ENCODE measurements around the gene TRPV5.

Gene TRPV5

GRCh38 chr7:142870566-142871259, 62.8 kb downstream of the TRPV5 start:
- no peak for DNase-seq (ENCODE audit: low read depth in 2 of 2)

- no peak for DNase-seq (ENCODE audit: low read depth in 2 of 2)
Measured at GRCh38 chr7:142870147-142870559, 63.4 kb downstream of the TRPV5 start.

GRCh38 chr7:142869434-142869833, 64.1 kb downstream of the TRPV5 start:
- DNase-seq (ENCODE audit: low read depth in 2 of 2) = no peak

- no peak for DNase-seq (ENCODE audit: low read depth in 2 of 2)
Measured at GRCh38 chr7:142868986-142869415, 64.5 kb downstream of the TRPV5 start.

- DNase-seq (ENCODE audit: low read depth in 2 of 2) = no peak
Measured at GRCh38 chr7:142868188-142868985, 65.2 kb downstream of the TRPV5 start.

- DNase-seq (ENCODE audit: low read depth in 2 of 2) = no peak
Measured at GRCh38 chr7:142867398-142868187, 66.0 kb downstream of the TRPV5 start.

- no peak for DNase-seq (ENCODE audit: low read depth in 2 of 2)
Measured at GRCh38 chr7:142867097-142867378, 66.5 kb downstream of the TRPV5 start.

- no peak for DNase-seq (ENCODE audit: low read depth in 2 of 2)
Measured at GRCh38 chr7:142866361-142867096, 67.0 kb downstream of the TRPV5 start.

GRCh38 chr7:142865766-142866165, 67.8 kb downstream of the TRPV5 start:
- no peak for DNase-seq (ENCODE audit: low read depth in 2 of 2)

GRCh38 chr7:142864980-142865747, 68.4 kb downstream of the TRPV5 start:
- DNase-seq (ENCODE audit: low read depth in 2 of 2) = no peak

GRCh38 chr7:142863891-142864685, 69.5 kb downstream of the TRPV5 start:
- no peak for DNase-seq (ENCODE audit: low read depth in 2 of 2)

GRCh38 chr7:142862786-142863400, 70.7 kb downstream of the TRPV5 start:
- no peak for DNase-seq (ENCODE audit: low read depth in 2 of 2)

- DNase-seq (ENCODE audit: low read depth in 2 of 2) = no peak
Measured at GRCh38 chr7:142862351-142862750, 71.2 kb downstream of the TRPV5 start.

GRCh38 chr7:142860968-142861367, 72.6 kb downstream of the TRPV5 start:
- DNase-seq (ENCODE audit: low read depth in 2 of 2) = no peak

- DNase-seq (ENCODE audit: low read depth in 2 of 2) = no peak
Measured at GRCh38 chr7:142859829-142860228, 73.7 kb downstream of the TRPV5 start.

- no peak for DNase-seq (ENCODE audit: low read depth in 2 of 2)
Measured at GRCh38 chr7:142859411-142859810, 74.1 kb downstream of the TRPV5 start.
